Raji (cell line): ENCODE results near the gene RASL10A.

Source experiments
- POLR2A ChIP-seq: IDR thresholded peaks from 2 replicates; pipeline ENCODE4 v1.6.1; 2011; ENCODE audit warnings: low read depth, low read length, control low read depth; ENCODE audit not compliant: insufficient read depth

Gene RASL10A

GRCh38 chr22:29329581-29329980 lies 14.1 kb upstream of the RASL10A start:
- no peak for TF ChIP-seq POLR2A

- TF ChIP-seq POLR2A, result no peak
Measured at GRCh38 chr22:29328566-29329500, 13.3 kb upstream of the RASL10A start.

- no peak for TF ChIP-seq POLR2A
Measured at GRCh38 chr22:29328055-29328454, 12.6 kb upstream of the RASL10A start.

GRCh38 chr22:29327089-29327764 lies 11.7 kb upstream of the RASL10A start:
- no peak for TF ChIP-seq POLR2A

- no peak for TF ChIP-seq POLR2A
Measured at GRCh38 chr22:29326481-29326880, 11.0 kb upstream of the RASL10A start.

GRCh38 chr22:29325785-29326315 lies 10.4 kb upstream of the RASL10A start:
- no peak for TF ChIP-seq POLR2A

- TF ChIP-seq POLR2A, result no peak
Measured at GRCh38 chr22:29325356-29325755, 9.9 kb upstream of the RASL10A start.

GRCh38 chr22:29323641-29324040 lies 8.1 kb upstream of the RASL10A start:
- no peak for TF ChIP-seq POLR2A

GRCh38 chr22:29320546-29320945 lies 5.0 kb upstream of the RASL10A start:
- no peak for TF ChIP-seq POLR2A

- TF ChIP-seq POLR2A, result no peak
Measured at GRCh38 chr22:29319072-29319471, 3.6 kb upstream of the RASL10A start.

- TF ChIP-seq POLR2A, result no peak
Measured at GRCh38 chr22:29317827-29318454, 2.4 kb upstream of the RASL10A start.

GRCh38 chr22:29316141-29316828 lies 788 bp upstream of the RASL10A start:
- TF ChIP-seq POLR2A, result no peak

- no peak for TF ChIP-seq POLR2A
Measured at GRCh38 chr22:29314537-29315285, 786 bp downstream of the RASL10A start.

- TF ChIP-seq POLR2A, result no peak
Measured at GRCh38 chr22:29313576-29314466, 1.7 kb downstream of the RASL10A start.

- no peak for TF ChIP-seq POLR2A
Measured at GRCh38 chr22:29313126-29313575, 2.3 kb downstream of the RASL10A start.
